Stimulated activated effector memory CD8-positive, alpha-beta T cell treated with anti-CD3 and anti-CD28 coated beads, Interleukin-12 subunit alpha, Interleukin-12 subunit beta, amount 100 ng/mL, for 72 hours (primary cell): ENCODE measurements around the gene KRTAP20-1.

ENCODE experiments used
- ATAC-seq: fragments of 150-1000 bp; cut with Tn5 transposase; 2 replicates; pipeline ENCODE4 v1.10.0; 2021
- DNase-seq, 2 donors: peaks; one replicate each; pipeline ENCODE4 v3.0.0; 2021 to 2022; ENCODE audit warnings: low spot score in 2 of 2
- H3K27ac Mint-ChIP-seq: one replicate; pipeline ENCODE4 v1.8.0; 2022; ENCODE audit warnings: mild to moderate bottlenecking, mixed read lengths
- H3K36me3 Mint-ChIP-seq: one replicate; pipeline ENCODE4 v1.8.0; 2022; ENCODE audit warnings: mild to moderate bottlenecking, mixed read lengths
- H3K4me1 Mint-ChIP-seq: one replicate; pipeline ENCODE4 v1.8.0; 2022; ENCODE audit warnings: mixed read lengths
- H3K4me3 Mint-ChIP-seq: one replicate; pipeline ENCODE4 v1.8.0; 2022; ENCODE audit warnings: mild to moderate bottlenecking, mixed read lengths
- H3K9me3 Mint-ChIP-seq: one replicate; pipeline ENCODE4 v1.8.0; 2022; ENCODE audit warnings: mixed read lengths

Gene KRTAP20-1

GRCh38 chr21:30623362-30623761 is 7.1 kb downstream of the KRTAP20-1 start:
- H3K27ac Mint-ChIP-seq, result no peak overlapping the region
- H3K36me3 Mint-ChIP-seq, result no peaks in the 10 kb centered on the region
- H3K4me1 Mint-ChIP-seq, result no peaks in the 10 kb centered on the region
- DNase-seq (no peak), ATAC-seq (no peak)
- no peak overlapping the region for H3K4me3 Mint-ChIP-seq
- H3K9me3 Mint-ChIP-seq, result no peaks in the 10 kb centered on the region

- no peaks in the 10 kb centered on the region for H3K36me3 Mint-ChIP-seq
- H3K9me3 Mint-ChIP-seq, result no peaks in the 10 kb centered on the region
- no peak for ATAC-seq
- no peak overlapping the region for H3K4me3 Mint-ChIP-seq
- no peaks in the 10 kb centered on the region for H3K4me1 Mint-ChIP-seq
- H3K27ac Mint-ChIP-seq, result no peak overlapping the region
- no peak for DNase-seq
Observed at GRCh38 chr21:30625449-30626165, 9.4 kb downstream of the KRTAP20-1 start.

- H3K4me1 Mint-ChIP-seq, result no peaks in the 10 kb centered on the region
- H3K36me3 Mint-ChIP-seq, result no peaks in the 10 kb centered on the region
- no peaks in the 10 kb centered on the region for H3K9me3 Mint-ChIP-seq
- ATAC-seq (no peak), DNase-seq (no peak)
- no peak overlapping the region for H3K27ac Mint-ChIP-seq
- H3K4me3 Mint-ChIP-seq, result no peak overlapping the region
Observed at GRCh38 chr21:30628109-30628508, 11.9 kb downstream of the KRTAP20-1 start.

GRCh38 chr21:30629200-30629599 is 13.0 kb downstream of the KRTAP20-1 start:
- Mint-ChIP-seq H3K9me3 (no peaks in the 10 kb centered on the region), H3K27ac (no peak overlapping the region), H3K4me3 (no peak overlapping the region), H3K36me3 (no peaks in the 10 kb centered on the region), H3K4me1 (no peaks in the 10 kb centered on the region)
- DNase-seq (no peak), ATAC-seq (no peak)

GRCh38 chr21:30634906-30635305 is 18.7 kb downstream of the KRTAP20-1 start, which contains the start of gene KRTAP20-2:
Gene KRTAP20-2 (plus strand): TSS chr21:30635206. CDS start chr21:30635264, 58 bp downstream.
- Mint-ChIP-seq H3K9me3 (no peaks in the 10 kb centered on the region), H3K4me3 (no peak within 1 kb of the TSS), H3K4me1 (no peaks in the 10 kb centered on the region), H3K27ac (no peak within 1 kb of the TSS), H3K36me3 (no peaks in the 10 kb centered on the region)
- DNase-seq, result no peak
- peak; percentile 16 for ATAC-seq

GRCh38 chr21:30638686-30639085 is 22.5 kb downstream of the KRTAP20-1 start:
- Mint-ChIP-seq H3K9me3 (peaks cover 4% of the 10 kb centered on the region), H3K27ac (no peak overlapping the region), H3K4me1 (no peaks in the 10 kb centered on the region), H3K36me3 (no peaks in the 10 kb centered on the region), H3K4me3 (no peak overlapping the region)
- DNase-seq, result no peak
- no peak for ATAC-seq

- DNase-seq, result no peak
- H3K4me3 Mint-ChIP-seq, result no peak within 1 kb of the TSS
- ATAC-seq, result no peak
- peaks cover 14% of the 10 kb centered on the region for H3K9me3 Mint-ChIP-seq
- no peak within 1 kb of the TSS for H3K27ac Mint-ChIP-seq
- H3K36me3 Mint-ChIP-seq, result no peaks in the 10 kb centered on the region
- H3K4me1 Mint-ChIP-seq, result no peaks in the 10 kb centered on the region
Observed at GRCh38 chr21:30642564-30642963, 26.3 kb downstream of the KRTAP20-1 start, which contains the start of gene KRTAP20-3. Gene KRTAP20-3 (plus strand): TSS chr21:30642864.

- no peaks in the 10 kb centered on the region for H3K36me3 Mint-ChIP-seq
- peaks cover 14% of the 10 kb centered on the region for H3K9me3 Mint-ChIP-seq
- H3K27ac Mint-ChIP-seq, result no peak overlapping the region
- no peak overlapping the region for H3K4me3 Mint-ChIP-seq
- DNase-seq, result no peak
- no peak for ATAC-seq
- no peaks in the 10 kb centered on the region for H3K4me1 Mint-ChIP-seq
Observed at GRCh38 chr21:30646904-30647414, 30.7 kb downstream of the KRTAP20-1 start.

GRCh38 chr21:30652891-30653290 is 36.7 kb downstream of the KRTAP20-1 start:
- DNase-seq (no peak), ATAC-seq (no peak)
- Mint-ChIP-seq H3K27ac (no peak overlapping the region), H3K9me3 (no peaks in the 10 kb centered on the region), H3K4me3 (no peak overlapping the region), H3K4me1 (no peaks in the 10 kb centered on the region), H3K36me3 (no peaks in the 10 kb centered on the region)
